Measurements from ENCODE around the gene C5orf15. TPM values are rescaled to one million over a fixed set of nuclear protein-coding genes. Genes with fewer than 3 reads are reported as not detected.
A peak's percentile ranks its signal among the peaks of the same experiment; 100 is the strongest.

The C5orf15 gene
- total and polyA plus RNA-seq, 9 of the 15 experiments (the other 6 are each of a cell fraction or from before 2014, with no cell fraction given): 23.3 to 50.7 (median 35.5) TPM

DNA sequence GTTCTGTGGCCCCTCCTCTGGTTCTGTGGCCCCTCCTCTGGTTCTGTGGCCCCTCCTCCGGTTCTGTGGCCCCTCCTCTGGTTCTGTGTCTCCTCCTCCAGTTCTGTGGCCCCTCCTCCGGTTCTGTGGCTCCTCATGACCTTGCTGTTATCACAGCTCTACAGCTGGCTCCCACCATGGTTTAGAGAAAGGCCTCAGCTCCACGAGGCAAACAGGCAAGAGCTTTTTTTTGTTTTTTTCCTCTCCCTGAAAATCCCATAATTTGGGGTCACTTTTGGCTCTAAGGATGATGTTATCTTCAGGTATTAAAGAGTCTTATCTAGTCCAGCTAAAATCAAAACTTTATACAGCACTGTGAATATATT lies 31.8 kb downstream of the C5orf15 start (continued):
- TF ChIP-seq, protein P1, sequence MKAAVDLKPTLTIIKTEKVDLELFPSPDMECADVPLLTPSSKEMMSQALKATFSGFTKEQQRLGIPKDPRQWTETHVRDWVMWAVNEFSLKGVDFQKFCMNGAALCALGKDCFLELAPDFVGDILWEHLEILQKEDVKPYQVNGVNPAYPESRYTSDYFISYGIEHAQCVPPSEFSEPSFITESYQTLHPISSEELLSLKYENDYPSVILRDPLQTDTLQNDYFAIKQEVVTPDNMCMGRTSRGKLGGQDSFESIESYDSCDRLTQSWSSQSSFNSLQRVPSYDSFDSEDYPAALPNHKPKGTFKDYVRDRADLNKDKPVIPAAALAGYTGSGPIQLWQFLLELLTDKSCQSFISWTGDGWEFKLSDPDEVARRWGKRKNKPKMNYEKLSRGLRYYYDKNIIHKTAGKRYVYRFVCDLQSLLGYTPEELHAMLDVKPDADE (conservative IDR thresholded peaks at IDR 0.05; ENCODE audit: control insufficient read depth, low read depth, low read length): no peak
- TF ChIP-seq MTA3 (IDR thresholded peaks at IDR 0.05; ENCODE audit: borderline replicate concordance) (peak; percentile 35; the same call in 1 of the 2 replicates), ATF1 (CRISPR knock-in tag; IDR thresholded peaks at IDR 0.05) (no peak), ATF1 (tag; IDR thresholded peaks at IDR 0.05) (no peak), L3MBTL2 (IDR thresholded peaks at IDR 0.05) (peak; percentile 96), ZBTB1 (CRISPR knock-in tag; IDR thresholded peaks at IDR 0.05; ENCODE audit: borderline replicate concordance, low read depth) (no peak), FIP1L1 (IDR thresholded peaks at IDR 0.05; ENCODE audit: low read depth, low read length, poor library complexity, severe bottlenecking) (no peak), BACH1 (tag; IDR thresholded peaks at IDR 0.05) (no peak), TFAP4 (CRISPR knock-in tag; IDR thresholded peaks at IDR 0.05; ENCODE audit: borderline replicate concordance) (peak; percentile 96), TEAD2 (tag; IDR thresholded peaks at IDR 0.05) (no peak), CEBPG (CRISPR knock-in tag; IDR thresholded peaks at IDR 0.05) (no peak), CEBPG (tag; conservative IDR thresholded peaks at IDR 0.05 in 1 of 2, IDR thresholded peaks at IDR 0.05 in 1 of 2) (no peak), STAT6 (CRISPR knock-in tag; IDR thresholded peaks at IDR 0.05) (no peak), ARHGAP35 (IDR thresholded peaks at IDR 0.05; ENCODE audit: partially characterized antibody) (no peak), MAFF (IDR thresholded peaks at IDR 0.05; ENCODE audit: low read length) (no peak), SMARCC2 (IDR thresholded peaks at IDR 0.05; ENCODE audit: low read depth) (peak; percentile 54; the same call in 1 of the 2 replicates), SRSF9 (IDR thresholded peaks at IDR 0.05; ENCODE audit: borderline replicate concordance, low read depth, low read length) (no peak)
- TF ChIP-seq, protein P2, sequence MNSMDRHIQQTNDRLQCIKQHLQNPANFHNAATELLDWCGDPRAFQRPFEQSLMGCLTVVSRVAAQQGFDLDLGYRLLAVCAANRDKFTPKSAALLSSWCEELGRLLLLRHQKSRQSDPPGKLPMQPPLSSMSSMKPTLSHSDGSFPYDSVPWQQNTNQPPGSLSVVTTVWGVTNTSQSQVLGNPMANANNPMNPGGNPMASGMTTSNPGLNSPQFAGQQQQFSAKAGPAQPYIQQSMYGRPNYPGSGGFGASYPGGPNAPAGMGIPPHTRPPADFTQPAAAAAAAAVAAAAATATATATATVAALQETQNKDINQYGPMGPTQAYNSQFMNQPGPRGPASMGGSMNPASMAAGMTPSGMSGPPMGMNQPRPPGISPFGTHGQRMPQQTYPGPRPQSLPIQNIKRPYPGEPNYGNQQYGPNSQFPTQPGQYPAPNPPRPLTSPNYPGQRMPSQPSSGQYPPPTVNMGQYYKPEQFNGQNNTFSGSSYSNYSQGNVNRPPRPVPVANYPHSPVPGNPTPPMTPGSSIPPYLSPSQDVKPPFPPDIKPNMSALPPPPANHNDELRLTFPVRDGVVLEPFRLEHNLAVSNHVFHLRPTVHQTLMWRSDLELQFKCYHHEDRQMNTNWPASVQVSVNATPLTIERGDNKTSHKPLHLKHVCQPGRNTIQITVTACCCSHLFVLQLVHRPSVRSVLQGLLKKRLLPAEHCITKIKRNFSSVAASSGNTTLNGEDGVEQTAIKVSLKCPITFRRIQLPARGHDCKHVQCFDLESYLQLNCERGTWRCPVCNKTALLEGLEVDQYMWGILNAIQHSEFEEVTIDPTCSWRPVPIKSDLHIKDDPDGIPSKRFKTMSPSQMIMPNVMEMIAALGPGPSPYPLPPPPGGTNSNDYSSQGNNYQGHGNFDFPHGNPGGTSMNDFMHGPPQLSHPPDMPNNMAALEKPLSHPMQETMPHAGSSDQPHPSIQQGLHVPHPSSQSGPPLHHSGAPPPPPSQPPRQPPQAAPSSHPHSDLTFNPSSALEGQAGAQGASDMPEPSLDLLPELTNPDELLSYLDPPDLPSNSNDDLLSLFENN (IDR thresholded peaks at IDR 0.05; ENCODE audit: low read depth in 2 of 2, low read length in 2 of 2): peak in 1 of 2 experiments; percentile 64; a peak in 1 of 4 replicates
- TF ChIP-seq, protein P3, sequence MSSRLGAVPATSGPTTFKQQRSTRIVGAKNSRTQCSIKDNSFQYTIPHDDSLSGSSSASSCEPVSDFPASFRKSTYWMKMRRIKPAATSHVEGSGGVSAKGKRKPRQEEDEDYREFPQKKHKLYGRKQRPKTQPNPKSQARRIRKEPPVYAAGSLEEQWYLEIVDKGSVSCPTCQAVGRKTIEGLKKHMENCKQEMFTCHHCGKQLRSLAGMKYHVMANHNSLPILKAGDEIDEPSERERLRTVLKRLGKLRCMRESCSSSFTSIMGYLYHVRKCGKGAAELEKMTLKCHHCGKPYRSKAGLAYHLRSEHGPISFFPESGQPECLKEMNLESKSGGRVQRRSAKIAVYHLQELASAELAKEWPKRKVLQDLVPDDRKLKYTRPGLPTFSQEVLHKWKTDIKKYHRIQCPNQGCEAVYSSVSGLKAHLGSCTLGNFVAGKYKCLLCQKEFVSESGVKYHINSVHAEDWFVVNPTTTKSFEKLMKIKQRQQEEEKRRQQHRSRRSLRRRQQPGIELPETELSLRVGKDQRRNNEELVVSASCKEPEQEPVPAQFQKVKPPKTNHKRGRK (tag; IDR thresholded peaks at IDR 0.05): no peak

All from K562 (cell line).